Endodermal cell (in vitro differentiated cells): Measurements from ENCODE around the gene ADGRG7. TPM values are rescaled to one million over a fixed set of nuclear protein-coding genes. Genes with fewer than 3 reads are reported as not detected.
A peak's percentile ranks its signal among the peaks of the same experiment; 100 is the strongest.

Experiments
- DNase-seq: peaks from one replicate; pipeline ENCODE4 v3.0.0-alpha.2; 2017
- H3K27ac ChIP-seq: 2 replicates; pipeline ENCODE4 v1.5.1; 2013; ENCODE audit warnings: mild to moderate bottlenecking, low read depth, low read length, moderate library complexity
- H3K27me3 ChIP-seq: 2 replicates; pipeline ENCODE4 v1.6.1; 2013; ENCODE audit warnings: mild to moderate bottlenecking, low read length, moderate library complexity; ENCODE audit not compliant: insufficient read depth, control insufficient read depth, poor library complexity, severe bottlenecking
- H3K36me3 ChIP-seq: 2 replicates; pipeline ENCODE4 v1.7.0; 2013; ENCODE audit warnings: mild to moderate bottlenecking, low read length, moderate library complexity; ENCODE audit not compliant: control insufficient read depth, insufficient read depth
- H3K4me1 ChIP-seq: one replicate; pipeline ENCODE4 v1.7.0; 2013; ENCODE audit warnings: low read length; ENCODE audit not compliant: control insufficient read depth, insufficient read depth
- H3K4me3 ChIP-seq: 2 replicates; pipeline ENCODE4 v1.5.1; 2013; ENCODE audit warnings: mild to moderate bottlenecking, low read length, moderate library complexity
- H3K9ac ChIP-seq: 2 replicates; pipeline ENCODE4 v1.6.1; 2013; ENCODE audit warnings: mild to moderate bottlenecking, low read length, moderate library complexity; ENCODE audit not compliant: poor library complexity, severe bottlenecking; ENCODE audit errors: extremely low read depth
- H3K9me3 ChIP-seq: 2 replicates; pipeline ENCODE4 v1.6.1; 2013; ENCODE audit warnings: mild to moderate bottlenecking, low read length, moderate library complexity; ENCODE audit not compliant: control insufficient read depth
- H3K27ac Mint-ChIP-seq: 2 replicates; pipeline ENCODE4 v1.8.0; 2020; ENCODE audit warnings: mixed read lengths
- H3K27me3 Mint-ChIP-seq: 2 replicates; pipeline ENCODE4 v1.8.0; 2021; ENCODE audit warnings: mild to moderate bottlenecking, mixed read lengths; ENCODE audit not compliant: insufficient read depth
- H3K36me3 Mint-ChIP-seq: 2 replicates; pipeline ENCODE4 v1.8.0; 2020; ENCODE audit warnings: low read depth, mixed read lengths
- H3K4me1 Mint-ChIP-seq: 2 replicates; pipeline ENCODE4 v1.8.0; 2020; ENCODE audit warnings: mixed read lengths
- H3K4me3 Mint-ChIP-seq: 2 replicates; pipeline ENCODE4 v1.8.0; 2020; ENCODE audit warnings: mild to moderate bottlenecking, moderate library complexity, mixed read lengths
- H3K9me3 Mint-ChIP-seq: 2 replicates; pipeline ENCODE4 v1.8.0; 2020; ENCODE audit warnings: mild to moderate bottlenecking, mixed read lengths
- CTCF ChIP-seq: fragments of 200-600 bp; sonication (generic); conservative IDR thresholded peaks from 2 replicates; pipeline ENCODE4 v1.5.0; 2021; ENCODE audit warnings: antibody characterized with exemption, mild to moderate bottlenecking
- WGBS, 2 experiments: methylation state at CpG; one replicate each; pipeline versions ENCODE4 v1.1.5 to v1.1.7; 2013; ENCODE audit warnings: missing lambda C conversion rate in 2 of 2, mixed read lengths in 1 of 2; ENCODE audit not compliant: insufficient coverage in 1 of 2, insufficient read length in 1 of 2; 5-methylcytosine and 5-hydroxymethylcytosine counted together
- total RNA-seq, 2 donors: library from RNA; stranded (reverse); fragmentation: NEBNext Ultra II Directional in 1 of 2; extraction: Animal tissue kit (Norgen Biotek cat#: 25700) in 1 of 2; gene quantifications; 2 replicates in 1 of 2; 3 replicates in 1 of 2; pipeline ENCODE4 v1.2.1, GENCODE V29; 2021

The ADGRG7 gene
- total RNA-seq, 2 donors from 2014 or later: 0.70 to 2.1 TPM

- Histone ChIP-seq H3K36me3 (peaks cover 62% of the 10 kb centered on the region), H3K4me1 (peaks cover 6% of the 10 kb centered on the region), H3K9me3 (peaks cover 4% of the 10 kb centered on the region), H3K4me3 (peak overlapping the region; percentile 1), H3K9ac (no peak overlapping the region), H3K27me3 (no peaks in the 10 kb centered on the region), H3K27ac (no peak overlapping the region)
- no peak for DNase-seq
- no peak overlapping the region for H3K27ac Mint-ChIP-seq
- H3K4me3 Mint-ChIP-seq: no peak overlapping the region
- H3K4me1 Mint-ChIP-seq: peaks cover 50% of the 10 kb centered on the region
- H3K36me3 Mint-ChIP-seq: peaks cover 59% of the 10 kb centered on the region
- no peak for TF ChIP-seq CTCF
- H3K27me3 Mint-ChIP-seq: no peaks in the 10 kb centered on the region
- H3K9me3 Mint-ChIP-seq: no peaks in the 10 kb centered on the region
Measured at GRCh38 chr3:100715176-100715575, 105.8 kb downstream of the ADGRG7 start.

- H3K27me3 ChIP-seq: no peaks in the 10 kb centered on the region
- no peak overlapping the region for H3K9ac ChIP-seq
- peak overlapping the region; percentile 55 for H3K4me3 ChIP-seq
- peak overlapping the region; percentile 4 for H3K4me3 Mint-ChIP-seq
- peaks cover 80% of the 10 kb centered on the region for H3K36me3 ChIP-seq
- DNase-seq: no peak
- WGBS, 2 experiments: 83 to 96% methylated on average over 1 to 2 of the region's 2 CpGs
- peaks cover 11% of the 10 kb centered on the region for H3K4me1 ChIP-seq
- H3K9me3 ChIP-seq: peaks cover 15% of the 10 kb centered on the region
- H3K36me3 Mint-ChIP-seq: peaks cover 69% of the 10 kb centered on the region
- H3K27me3 Mint-ChIP-seq: no peaks in the 10 kb centered on the region
- H3K9me3 Mint-ChIP-seq: no peaks in the 10 kb centered on the region
- no peak overlapping the region for H3K27ac Mint-ChIP-seq
- peaks cover 46% of the 10 kb centered on the region for H3K4me1 Mint-ChIP-seq
- no peak for TF ChIP-seq CTCF
- no peak overlapping the region for H3K27ac ChIP-seq
Measured at GRCh38 chr3:100717063-100717462, 107.7 kb downstream of the ADGRG7 start.

- H3K36me3 Mint-ChIP-seq: peaks cover 77% of the 10 kb centered on the region
- WGBS, 2 experiments: 93 to 96% methylated on average over 2 to 4 of the region's 4 CpGs
- TF ChIP-seq CTCF: no peak
Measured at GRCh38 chr3:100717637-100718487, 108.5 kb downstream of the ADGRG7 start.

More at GRCh38 chr3:100717637-100718487, 108.5 kb downstream of the ADGRG7 start:
- Histone ChIP-seq H3K4me3 (no peak overlapping the region), H3K9me3 (peaks cover 15% of the 10 kb centered on the region), H3K27ac (no peak overlapping the region), H3K4me1 (peaks cover 9% of the 10 kb centered on the region), H3K9ac (no peak overlapping the region), H3K36me3 (peaks cover 88% of the 10 kb centered on the region), H3K27me3 (no peaks in the 10 kb centered on the region)
- no peaks in the 10 kb centered on the region for H3K9me3 Mint-ChIP-seq
- no peak overlapping the region for H3K27ac Mint-ChIP-seq
- no peaks in the 10 kb centered on the region for H3K27me3 Mint-ChIP-seq
- peaks cover 40% of the 10 kb centered on the region for H3K4me1 Mint-ChIP-seq
- no peak for DNase-seq
- H3K4me3 Mint-ChIP-seq: no peak overlapping the region
